HCT116 (cell line): Measurements from ENCODE around the gene PREPL. TPM values are rescaled to one million over a fixed set of nuclear protein-coding genes. Genes with fewer than 3 reads are reported as not detected.

Source experiments
- ATAC-seq: fragments of 200-7000 bp; cut with Tn5 transposase; 2 replicates; pipeline ENCODE4 v1.9.1; 2020; ENCODE audit warnings: mild to moderate bottlenecking, moderate library complexity
- BruUV-seq: library from RNA; stranded (reverse); fragments of 400-500 nt; replicated peaks from 2 replicates; lab custom pipeline; 2021; lab: Mats Ljungman, UMichigan
- CTCF ChIA-PET: fragments of 300-600 bp; sonication (Branson Sonifier 250); formaldehyde crosslinking; loops from one replicate; lab custom pipeline; 2021; ENCODE audit warnings: antibody characterized with exemption; lab: Charles Lee
- POLR2A ChIA-PET: fragments of 300-600, 350-600 bp; sonication (Branson Sonifier 250); formaldehyde crosslinking; loops from one replicate; lab custom pipeline; 2021; ENCODE audit warnings: antibody characterized with exemption; lab: Charles Lee
- RAD21 ChIA-PET, 2 experiments: fragments of 300-600 bp; sonication (Branson Sonifier 250); formaldehyde crosslinking; loops; one replicate each; lab custom pipeline; 2023; ENCODE audit warnings: low total read pairs in 2 of 2; ENCODE audit not compliant: uncharacterized antibody in 2 of 2, unreplicated experiment in 2 of 2, low non-redundant PET in 1 of 2; lab: Charles Lee
- DNase-seq: peaks from one replicate; pipeline ENCODE4 v3.0.0-alpha.2; 2010; ENCODE audit warnings: low read depth, low spot score
- H2AFZ ChIP-seq: fragments of 200-600 bp; shearing (Covaris generic), sonication (generic); 2 replicates; pipeline ENCODE4 v1.6.1; 2017; ENCODE audit warnings: low read depth, mixed run types, mixed read lengths, antibody characterized with exemption, low read length; ENCODE audit not compliant: poor library complexity, severe bottlenecking
- H3K27ac ChIP-seq: 2 replicates; pipeline ENCODE4 v1.5.1; 2012; ENCODE audit warnings: low read depth, low read length
- H3K27me3 ChIP-seq: fragments of 200-600 bp; sonication (generic); 2 replicates; pipeline ENCODE4 v1.6.1; 2016; ENCODE audit warnings: mixed run types, low read length, mixed read lengths; ENCODE audit not compliant: insufficient read depth
- H3K36me3 ChIP-seq, 2 experiments: fragments of 200-500 bp in 1 of 2; fragments of 200-600 bp in 1 of 2; sonication (Bioruptor generic) in 1 of 2; sonication (generic) in 1 of 2; 2 replicates each; pipeline versions ENCODE4 v1.5.1 to v1.6.1; 2014 to 2016; ENCODE audit warnings: low read length in 2 of 2, inconsistent platforms in 1 of 2, mixed read lengths in 1 of 2, mixed run types in 1 of 2; ENCODE audit not compliant: insufficient read depth in 2 of 2, control insufficient read depth in 1 of 2
- H3K4me1 ChIP-seq, 2 experiments: fragments of 200-600 bp in 1 of 2; sonication (generic) in 1 of 2; 2 replicates each; pipeline versions ENCODE4 v1.5.1 to v1.6.1; 2012 to 2017; ENCODE audit warnings: low read length in 2 of 2, inconsistent platforms in 1 of 2, mild to moderate bottlenecking in 1 of 2, mixed read lengths in 1 of 2, mixed run types in 1 of 2, moderate library complexity in 1 of 2; ENCODE audit not compliant: insufficient read depth in 2 of 2, control insufficient read depth in 1 of 2
- H3K4me2 ChIP-seq: fragments of 200-600 bp; sonication (generic); 2 replicates; pipeline ENCODE4 v1.6.1; 2017; ENCODE audit warnings: mixed run types, low read length, mixed read lengths
- H3K4me3 ChIP-seq, 2 experiments: fragments of 200-600 bp in 1 of 2; sonication (generic) in 1 of 2; replicated peaks in 1 of 2; 2 replicates each; pipeline ENCODE4 v1.5.1; 2011 to 2016; ENCODE audit warnings: low read length in 2 of 2, control low read depth in 1 of 2, low read depth in 1 of 2, mild to moderate bottlenecking in 1 of 2, mixed read lengths in 1 of 2, mixed run types in 1 of 2
- H3K79me2 ChIP-seq: fragments of 200-600 bp; sonication (generic); 2 replicates; pipeline ENCODE4 v1.6.1; 2017; ENCODE audit warnings: mild to moderate bottlenecking, mixed run types, low read length, moderate library complexity, mixed read lengths; ENCODE audit not compliant: insufficient read depth
- H3K9ac ChIP-seq: fragments of 200-600 bp; sonication (generic); 2 replicates; pipeline ENCODE4 v1.6.1; 2016; ENCODE audit warnings: low read length, mixed read lengths
- H3K9me2 ChIP-seq: fragments of 200-600 bp; sonication (generic), shearing (Covaris generic); 2 replicates; pipeline ENCODE4 v1.6.1; 2017; ENCODE audit warnings: mixed run types, mild to moderate bottlenecking, moderate library complexity; ENCODE audit not compliant: insufficient read depth
- H3K9me3 ChIP-seq, 2 experiments: fragments of 200-500 bp in 1 of 2; fragments of 200-600 bp in 1 of 2; sonication (Bioruptor generic) in 1 of 2; sonication (generic) in 1 of 2; 2 replicates each; pipeline ENCODE4 v1.6.1; 2014 to 2017; ENCODE audit warnings: low read length in 2 of 2, mixed read lengths in 2 of 2, inconsistent platforms in 1 of 2, low read depth in 1 of 2, mild to moderate bottlenecking in 1 of 2, mixed run types in 1 of 2, moderate library complexity in 1 of 2; ENCODE audit not compliant: control insufficient read depth in 1 of 2, insufficient read depth in 1 of 2
- H4K20me1 ChIP-seq: fragments of 200-600 bp; sonication (generic), shearing (Covaris generic); 2 replicates; pipeline ENCODE4 v1.6.1; 2017; ENCODE audit warnings: mixed run types, mild to moderate bottlenecking, moderate library complexity; ENCODE audit not compliant: insufficient read depth
- CEBPB ChIP-seq: IDR thresholded peaks from 2 replicates; pipeline ENCODE4 v1.6.1; 2012; ENCODE audit warnings: low read depth
- EGR1 ChIP-seq: IDR thresholded peaks from 2 replicates; pipeline ENCODE4 v1.6.1; 2012; ENCODE audit warnings: low read depth
- FOSL1 ChIP-seq: IDR thresholded peaks from 2 replicates; pipeline ENCODE4 v1.6.1; 2012; ENCODE audit warnings: low read depth
- SIN3A ChIP-seq: IDR thresholded peaks from 2 replicates; pipeline ENCODE4 v1.6.1; 2012; ENCODE audit warnings: low read depth
- SP1 ChIP-seq: IDR thresholded peaks from 2 replicates; pipeline ENCODE4 v1.6.1; 2012; ENCODE audit warnings: low read depth
- SRF ChIP-seq: IDR thresholded peaks from 2 replicates; pipeline ENCODE4 v1.6.1; 2012; ENCODE audit warnings: low read depth
- TCF7L2 ChIP-seq: IDR thresholded peaks from 2 replicates; pipeline ENCODE4 v1.7.0; 2011; ENCODE audit warnings: borderline replicate concordance, inconsistent platforms; ENCODE audit not compliant: insufficient read depth, insufficient read length; ENCODE audit errors: extremely low read depth
- ZFX ChIP-seq: fragments of 450-650 bp; IDR thresholded peaks from 2 replicates; pipeline ENCODE4 v1.6.1; 2017
- intact Hi-C: fragments of 100-400 bp; cut with micrococcal nuclease; formaldehyde crosslinking; loops from 2 replicates; pipeline ENCODE4 v1.10.0; 2022
- total RNA-seq: library from RNA; stranded (reverse); gene quantifications from one replicate; pipeline ENCODE4 v1.2.1, GENCODE V29; 2021; ENCODE audit not compliant: unreplicated experiment
- TF ChIP-seq, protein P1 (sequence below): IDR thresholded peaks from 2 replicates; pipeline ENCODE4 v1.6.1; 2012; ENCODE audit warnings: low read depth

The PREPL gene
- total RNA-seq, 1 experiment from 2014 or later: 31.1 TPM

DNA sequence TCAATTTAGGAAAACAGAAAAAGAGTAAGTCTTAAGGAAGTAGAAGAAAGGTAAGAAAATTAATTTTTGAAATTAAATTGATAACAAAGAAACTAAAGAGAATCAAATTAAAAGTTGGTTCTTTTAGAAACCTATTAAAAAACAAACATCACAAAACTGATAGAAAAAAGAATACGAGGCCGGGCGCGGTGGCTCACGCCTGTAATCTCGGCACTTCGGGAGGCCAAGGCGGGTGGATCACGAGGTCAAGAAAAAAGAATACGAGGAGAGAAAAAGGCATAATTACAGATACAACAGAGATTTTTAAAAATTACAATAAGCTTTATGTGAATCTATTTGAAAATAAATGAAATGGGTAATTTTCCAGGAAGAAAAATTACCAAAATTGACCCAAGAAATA, 11.8 kb downstream of the PREPL start (continued):
- TF ChIP-seq, protein P1, sequence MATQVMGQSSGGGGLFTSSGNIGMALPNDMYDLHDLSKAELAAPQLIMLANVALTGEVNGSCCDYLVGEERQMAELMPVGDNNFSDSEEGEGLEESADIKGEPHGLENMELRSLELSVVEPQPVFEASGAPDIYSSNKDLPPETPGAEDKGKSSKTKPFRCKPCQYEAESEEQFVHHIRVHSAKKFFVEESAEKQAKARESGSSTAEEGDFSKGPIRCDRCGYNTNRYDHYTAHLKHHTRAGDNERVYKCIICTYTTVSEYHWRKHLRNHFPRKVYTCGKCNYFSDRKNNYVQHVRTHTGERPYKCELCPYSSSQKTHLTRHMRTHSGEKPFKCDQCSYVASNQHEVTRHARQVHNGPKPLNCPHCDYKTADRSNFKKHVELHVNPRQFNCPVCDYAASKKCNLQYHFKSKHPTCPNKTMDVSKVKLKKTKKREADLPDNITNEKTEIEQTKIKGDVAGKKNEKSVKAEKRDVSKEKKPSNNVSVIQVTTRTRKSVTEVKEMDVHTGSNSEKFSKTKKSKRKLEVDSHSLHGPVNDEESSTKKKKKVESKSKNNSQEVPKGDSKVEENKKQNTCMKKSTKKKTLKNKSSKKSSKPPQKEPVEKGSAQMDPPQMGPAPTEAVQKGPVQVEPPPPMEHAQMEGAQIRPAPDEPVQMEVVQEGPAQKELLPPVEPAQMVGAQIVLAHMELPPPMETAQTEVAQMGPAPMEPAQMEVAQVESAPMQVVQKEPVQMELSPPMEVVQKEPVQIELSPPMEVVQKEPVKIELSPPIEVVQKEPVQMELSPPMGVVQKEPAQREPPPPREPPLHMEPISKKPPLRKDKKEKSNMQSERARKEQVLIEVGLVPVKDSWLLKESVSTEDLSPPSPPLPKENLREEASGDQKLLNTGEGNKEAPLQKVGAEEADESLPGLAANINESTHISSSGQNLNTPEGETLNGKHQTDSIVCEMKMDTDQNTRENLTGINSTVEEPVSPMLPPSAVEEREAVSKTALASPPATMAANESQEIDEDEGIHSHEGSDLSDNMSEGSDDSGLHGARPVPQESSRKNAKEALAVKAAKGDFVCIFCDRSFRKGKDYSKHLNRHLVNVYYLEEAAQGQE: no peak
- TF ChIP-seq SRF (no peak), FOSL1 (no peak), EGR1 (no peak), CEBPB (no peak), SIN3A (no peak), SP1 (no peak), ZFX (no peak), TCF7L2 (no peak)

DNA sequence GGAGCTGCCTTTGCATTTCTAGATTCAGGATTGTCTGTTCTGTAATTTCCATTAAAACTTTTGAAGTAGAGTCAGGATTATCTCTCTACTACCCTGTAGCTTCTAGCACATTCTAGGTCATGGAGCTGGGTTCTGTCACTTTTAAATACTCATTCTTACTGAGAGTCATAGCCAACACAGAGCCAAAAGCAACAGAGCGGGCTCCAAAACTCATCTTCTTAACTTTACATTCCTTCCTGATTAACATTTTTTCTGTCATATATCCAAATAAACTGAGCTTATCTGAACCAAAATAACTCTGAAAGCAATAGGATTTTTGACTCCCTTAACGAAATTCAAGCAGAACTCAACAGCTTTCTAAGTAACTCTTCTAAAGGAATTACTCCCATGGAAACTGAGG, 12.9 kb downstream of the PREPL start:
- H3K27me3 ChIP-seq: no peaks in the 10 kb centered on the region
- no peak overlapping the region for H3K27ac ChIP-seq
- no TSS peak for BruUV-seq
- H3K4me2 ChIP-seq: no peak overlapping the region
- no peak overlapping the region for H3K4me3 ChIP-seq
- RAD21 ChIA-PET: no interaction called here
- TF ChIP-seq TCF7L2: no peak
- TF ChIP-seq, all 23 proteins: peak for 0
- DNase-seq (no peak), ATAC-seq (no peak)
- ChIA-PET POLR2A (interaction anchor here (2.4 kb wide), 1 partner anchor 13 kb away, joined by 12 read pairs; the partner anchor contains the start of genes CAMKMT and PREPL), CTCF (no interaction called here)
- Histone ChIP-seq H3K9ac (no peak overlapping the region), H3K79me2 (peaks cover 4% of the 10 kb centered on the region; the same call in 1 of the 2 replicates), H3K9me2 (no peaks in the 10 kb centered on the region), H3K4me1 (no peaks in the 10 kb centered on the region), H3K36me3 (peaks cover 0 to 5% of the 10 kb centered on the region in 2 experiments; a peak in 2 of 4 replicates), H3K9me3 (no peaks in the 10 kb centered on the region), H2AFZ (no peak overlapping the region), H4K20me1 (no peaks in the 10 kb centered on the region)
- intact Hi-C loops: no loop called here
